CD8-positive, alpha-beta memory T cell (primary cell): ENCODE data around the gene OSBPL1A. TPM values are rescaled to one million over a fixed set of nuclear protein-coding genes. Genes with fewer than 3 reads are reported as not detected.

Source experiments
- CTCF ChIA-PET: fragments of 350-600 bp; sonication (Branson Sonifier 250); formaldehyde crosslinking; loops from one replicate; lab custom pipeline; 2021; ENCODE audit warnings: antibody characterized with exemption; lab: Charles Lee
- POLR2A ChIA-PET: fragments of 350-600 bp; sonication (Branson Sonifier 250); formaldehyde crosslinking; loops from one replicate; lab custom pipeline; 2021; ENCODE audit warnings: antibody characterized with exemption; lab: Charles Lee
- DNase-seq, 5 donors: peaks; one replicate each; pipeline versions ENCODE4 v3.0.0 to v3.0.0-alpha.2; 2020 to 2022; ENCODE audit warnings: mixed read lengths in 1 of 5
- H3K27ac ChIP-seq: one replicate; pipeline ENCODE4 v1.7.0; 2013; ENCODE audit warnings: low read depth, mild to moderate bottlenecking, low read length, moderate library complexity
- H3K27me3 ChIP-seq: 2 replicates; pipeline ENCODE4 v1.7.0; 2013; ENCODE audit warnings: low read length, mild to moderate bottlenecking; ENCODE audit not compliant: insufficient read depth, poor library complexity, severe bottlenecking
- H3K36me3 ChIP-seq: 2 replicates; pipeline ENCODE4 v1.7.0; 2013; ENCODE audit warnings: mild to moderate bottlenecking, low read length, moderate library complexity; ENCODE audit not compliant: insufficient read depth
- H3K4me1 ChIP-seq: 2 replicates; pipeline ENCODE4 v1.7.0; 2013; ENCODE audit warnings: mild to moderate bottlenecking, low read length, moderate library complexity; ENCODE audit not compliant: insufficient read depth
- H3K4me3 ChIP-seq: 2 replicates; pipeline ENCODE4 v1.7.0; 2013; ENCODE audit warnings: mild to moderate bottlenecking, low read length
- H3K9me3 ChIP-seq: 2 replicates; pipeline ENCODE4 v1.7.0; 2013; ENCODE audit warnings: mild to moderate bottlenecking, low read length
- H3K27ac Mint-ChIP-seq, 8 donors: one replicate each; pipeline ENCODE4 v1.8.0; 2020 to 2021; ENCODE audit warnings: mixed read lengths in 8 of 8, mild to moderate bottlenecking in 6 of 8, inconsistent platforms in 3 of 8, moderate library complexity in 3 of 8
- H3K27me3 Mint-ChIP-seq, 2 donors: one replicate each; pipeline ENCODE4 v1.8.0; 2020 to 2021; ENCODE audit warnings: mixed read lengths in 2 of 2, mild to moderate bottlenecking in 1 of 2, moderate library complexity in 1 of 2
- H3K36me3 Mint-ChIP-seq, 3 donors: one replicate each; pipeline ENCODE4 v1.8.0; 2020 to 2021; ENCODE audit warnings: mixed read lengths in 3 of 3, inconsistent platforms in 1 of 3, mild to moderate bottlenecking in 1 of 3
- H3K4me1 Mint-ChIP-seq, 3 donors: one replicate each; pipeline ENCODE4 v1.8.0; 2020 to 2021; ENCODE audit warnings: mixed read lengths in 3 of 3, inconsistent platforms in 1 of 3, mild to moderate bottlenecking in 1 of 3
- H3K4me3 Mint-ChIP-seq, 7 donors: one replicate each; pipeline ENCODE4 v1.8.0; 2020 to 2021; ENCODE audit warnings: mixed read lengths in 7 of 7, mild to moderate bottlenecking in 6 of 7, moderate library complexity in 4 of 7, inconsistent platforms in 2 of 7
- H3K9me3 Mint-ChIP-seq, 5 donors: one replicate each; pipeline ENCODE4 v1.8.0; 2020 to 2022; ENCODE audit warnings: mixed read lengths in 5 of 5, mild to moderate bottlenecking in 3 of 5, moderate library complexity in 2 of 5, inconsistent platforms in 1 of 5
- polyA plus RNA-seq: library from polyadenylated mRNA; unstranded; fragments of 300-500 nt; fragmentation: Illumina TruSeq; gene quantifications from one replicate; pipeline ENCODE4 v1.2.3, GENCODE V29; 2021
- total RNA-seq, 2 experiments: library from RNA; stranded (reverse); gene quantifications; one replicate each; pipeline ENCODE4 v1.2.3, GENCODE V29; 2021

OSBPL1A gene
- total and polyA plus RNA-seq, 3 experiments from 2014 or later = 1.3 to 2.5 (median 1.5) TPM

DNA sequence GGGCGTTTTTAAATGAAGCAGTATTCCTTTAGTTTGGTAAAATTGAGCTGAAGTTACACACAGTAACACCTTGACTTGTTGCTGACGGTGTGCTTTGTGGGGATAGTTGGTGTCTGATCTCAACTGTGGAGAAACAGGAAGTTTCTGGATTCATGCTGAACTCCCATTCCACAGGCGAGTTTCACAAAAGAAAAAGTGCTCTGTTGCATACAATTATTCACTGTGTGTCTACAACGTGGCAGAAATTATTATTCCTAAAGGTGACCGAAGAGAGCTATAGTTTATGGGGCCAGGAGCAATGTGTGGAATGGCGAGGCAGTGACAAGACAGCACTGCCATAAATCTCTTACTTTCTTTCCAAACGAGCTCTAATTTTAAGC lies 259.2 kb downstream of the OSBPL1A start:
- Histone ChIP-seq H3K4me3 (peak overlapping the region; percentile 57), H3K27me3 (peaks cover 4% of the 10 kb centered on the region), H3K36me3 (no peaks in the 10 kb centered on the region), H3K9me3 (no peaks in the 10 kb centered on the region), H3K4me1 (peaks cover 9% of the 10 kb centered on the region), H3K27ac (no peak overlapping the region)
- Mint-ChIP-seq H3K9me3 (no peaks in the 10 kb centered on the region), H3K4me1 (peaks cover 29 to 36% (median 31%) of the 10 kb centered on the region in 3 donors), H3K36me3 (peaks cover 0 to 17% (median 3%) of the 10 kb centered on the region in 3 donors), H3K27me3 (peaks cover 12 to 15% of the 10 kb centered on the region in 2 donors), H3K4me3 (peak overlapping the region; percentile 85 to 97 (median 89)), H3K27ac (peak overlapping the region in 7 of 8 donors; percentile 29 to 89 (median 84))
- POLR2A ChIA-PET = interaction anchor here (0.7 to 1.2 kb wide), 4 partner anchors 13 to 477 kb away, joined by 3 to 4 read pairs (median 3); no protein-coding TSS in a partner anchor
- CTCF ChIA-PET = interaction anchor here (0.9 to 1.3 kb wide), 4 partner anchors 19 to 350 kb away, joined by 3 to 4 read pairs (median 3); no protein-coding TSS in a partner anchor
- peak in 1 of 5 donors; percentile 8 for DNase-seq

DNA sequence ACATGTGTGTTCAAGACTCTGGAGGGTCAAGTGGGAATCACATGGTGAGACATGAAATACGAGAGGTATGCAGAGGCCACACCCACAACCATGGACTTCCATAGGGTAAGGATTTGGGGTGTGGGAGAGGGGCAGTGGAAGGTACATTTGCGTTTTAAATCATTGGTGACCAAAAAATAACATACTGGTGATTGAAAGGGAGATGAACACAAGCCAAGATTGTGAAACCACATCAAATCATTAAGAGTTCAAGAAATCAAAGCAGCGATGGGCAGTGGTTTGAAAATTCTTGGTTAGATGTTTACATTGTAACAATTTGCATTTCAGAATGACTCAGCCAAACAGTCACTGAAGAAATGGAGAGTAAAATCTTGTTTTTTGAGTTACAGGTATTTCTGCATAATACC lies 260.7 kb downstream of the OSBPL1A start:
- Histone ChIP-seq H3K27me3 (peaks cover 4% of the 10 kb centered on the region), H3K9me3 (no peaks in the 10 kb centered on the region), H3K4me1 (peaks cover 9% of the 10 kb centered on the region), H3K27ac (no peak overlapping the region), H3K36me3 (peaks cover 7% of the 10 kb centered on the region), H3K4me3 (no peak overlapping the region)
- ChIA-PET CTCF (no interaction called here), POLR2A (no interaction called here)
- Mint-ChIP-seq H3K27ac (peak overlapping the region; percentile 19 to 86 (median 69)), H3K36me3 (peaks cover 0 to 31% (median 5%) of the 10 kb centered on the region in 3 donors), H3K9me3 (no peaks in the 10 kb centered on the region), H3K27me3 (peaks cover 8 to 9% of the 10 kb centered on the region in 2 donors), H3K4me3 (peak overlapping the region in 5 of 7 donors; percentile 10 to 59 (median 30)), H3K4me1 (peaks cover 29 to 36% (median 31%) of the 10 kb centered on the region in 3 donors)
- DNase-seq = no peak

DNA sequence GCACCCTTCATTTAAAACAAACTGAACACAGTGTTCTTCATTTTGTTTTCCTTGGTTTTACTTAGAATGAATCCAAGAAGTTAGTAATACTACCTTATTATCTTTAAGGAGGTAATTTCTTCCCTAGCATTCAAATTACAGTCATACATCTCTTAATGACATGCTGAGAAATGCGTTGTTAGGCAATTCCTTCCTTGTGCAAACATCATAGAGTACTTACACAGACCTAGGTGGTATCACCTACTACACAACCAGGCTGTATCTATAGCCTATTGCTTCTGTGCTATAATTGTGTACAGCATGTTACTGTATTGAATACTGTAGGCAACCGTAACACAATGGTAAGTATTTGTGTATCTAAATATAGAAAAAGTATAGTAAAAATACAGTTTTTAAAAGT lies 267.1 kb downstream of the OSBPL1A start:
- peaks cover 50% of the 10 kb centered on the region for H3K36me3 ChIP-seq
- H3K27me3 Mint-ChIP-seq = no peaks in the 10 kb centered on the region
- H3K4me3 ChIP-seq = no peak overlapping the region
- CTCF ChIA-PET = no interaction called here
- no peaks in the 10 kb centered on the region for H3K9me3 ChIP-seq
- no peak overlapping the region for H3K4me3 Mint-ChIP-seq
- no peaks in the 10 kb centered on the region for H3K4me1 ChIP-seq
- no peak overlapping the region for H3K27ac ChIP-seq
- no peak for DNase-seq
- H3K36me3 Mint-ChIP-seq = peaks cover 4 to 79% (median 27%) of the 10 kb centered on the region in 3 donors
- no peaks in the 10 kb centered on the region for H3K27me3 ChIP-seq
- H3K9me3 Mint-ChIP-seq = no peaks in the 10 kb centered on the region
- peaks cover 0 to 3% (median 0%) of the 10 kb centered on the region in 3 donors for H3K4me1 Mint-ChIP-seq
- POLR2A ChIA-PET = no interaction called here
- no peak overlapping the region for H3K27ac Mint-ChIP-seq

DNA sequence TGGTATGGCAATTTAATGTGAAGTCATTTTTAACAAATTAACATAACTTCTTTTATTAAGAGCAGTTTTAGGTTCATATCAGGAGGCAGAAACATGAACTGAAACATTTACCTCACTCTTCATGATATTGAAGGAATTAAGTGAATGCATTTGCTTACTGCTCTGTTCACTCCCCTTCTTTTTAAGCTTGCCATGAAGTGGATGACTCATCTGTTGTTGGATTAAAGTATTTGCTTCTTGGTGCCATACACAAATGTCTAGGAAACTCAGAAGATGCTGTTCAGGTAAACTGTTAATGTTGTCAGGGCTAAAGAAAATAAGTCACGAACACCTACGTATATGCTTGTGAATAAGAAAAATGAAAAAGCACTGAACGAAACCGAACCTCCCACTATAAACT lies 268.9 kb downstream of the OSBPL1A start:
- peak overlapping the region in 1 of 8 donors; percentile 74 for H3K27ac Mint-ChIP-seq
- H3K36me3 ChIP-seq = peaks cover 64% of the 10 kb centered on the region
- no peak overlapping the region for H3K27ac ChIP-seq

DNA sequence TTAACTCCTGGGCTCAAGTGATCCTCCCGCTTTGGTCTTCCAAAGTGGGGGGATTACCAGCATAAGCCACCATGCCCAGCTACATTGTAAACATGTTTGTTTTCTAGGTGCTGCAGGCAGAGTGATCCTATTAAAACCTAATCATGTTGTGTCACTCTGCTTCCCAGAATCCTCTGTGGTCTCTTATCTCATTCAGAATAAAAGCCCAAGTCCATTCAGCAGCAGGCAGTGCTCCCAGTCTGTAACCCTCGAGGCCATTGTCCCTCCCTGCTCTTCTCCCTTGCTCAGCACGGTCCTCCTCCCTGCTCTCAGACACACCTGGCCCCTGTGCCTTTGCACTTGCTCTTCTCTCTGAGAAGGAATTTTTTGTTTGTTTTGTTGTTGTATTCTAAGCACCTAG lies 269.9 kb downstream of the OSBPL1A start:
- Mint-ChIP-seq H3K9me3 (no peaks in the 10 kb centered on the region), H3K36me3 (peaks cover 4 to 85% (median 36%) of the 10 kb centered on the region in 3 donors), H3K4me3 (no peak overlapping the region), H3K4me1 (peaks cover 0 to 5% (median 2%) of the 10 kb centered on the region in 3 donors), H3K27me3 (peaks cover 0 to 1% of the 10 kb centered on the region in 2 donors), H3K27ac (peak overlapping the region in 6 of 8 donors; percentile 0 to 86 (median 44))
- Histone ChIP-seq H3K27me3 (no peaks in the 10 kb centered on the region), H3K4me3 (no peak overlapping the region), H3K27ac (no peak overlapping the region), H3K4me1 (no peaks in the 10 kb centered on the region), H3K9me3 (no peaks in the 10 kb centered on the region), H3K36me3 (peaks cover 62% of the 10 kb centered on the region)
- DNase-seq = no peak
- CTCF ChIA-PET = interaction anchor here (1.3 kb wide), 1 partner anchor 10 kb away, joined by 4 read pairs; no protein-coding TSS in a partner anchor
- POLR2A ChIA-PET = no interaction called here

More for the DNA sequence above, 268.9 kb downstream of the OSBPL1A start:
- Mint-ChIP-seq H3K4me1 (peaks cover 0 to 3% (median 0%) of the 10 kb centered on the region in 3 donors), H3K4me3 (no peak overlapping the region), H3K27me3 (no peaks in the 10 kb centered on the region), H3K36me3 (peaks cover 4 to 85% (median 35%) of the 10 kb centered on the region in 3 donors), H3K9me3 (no peaks in the 10 kb centered on the region)
- ChIA-PET POLR2A (no interaction called here), CTCF (no interaction called here)
- no peaks in the 10 kb centered on the region for H3K9me3 ChIP-seq
- no peaks in the 10 kb centered on the region for H3K4me1 ChIP-seq
- no peak for DNase-seq
- no peaks in the 10 kb centered on the region for H3K27me3 ChIP-seq
- no peak overlapping the region for H3K4me3 ChIP-seq

DNA sequence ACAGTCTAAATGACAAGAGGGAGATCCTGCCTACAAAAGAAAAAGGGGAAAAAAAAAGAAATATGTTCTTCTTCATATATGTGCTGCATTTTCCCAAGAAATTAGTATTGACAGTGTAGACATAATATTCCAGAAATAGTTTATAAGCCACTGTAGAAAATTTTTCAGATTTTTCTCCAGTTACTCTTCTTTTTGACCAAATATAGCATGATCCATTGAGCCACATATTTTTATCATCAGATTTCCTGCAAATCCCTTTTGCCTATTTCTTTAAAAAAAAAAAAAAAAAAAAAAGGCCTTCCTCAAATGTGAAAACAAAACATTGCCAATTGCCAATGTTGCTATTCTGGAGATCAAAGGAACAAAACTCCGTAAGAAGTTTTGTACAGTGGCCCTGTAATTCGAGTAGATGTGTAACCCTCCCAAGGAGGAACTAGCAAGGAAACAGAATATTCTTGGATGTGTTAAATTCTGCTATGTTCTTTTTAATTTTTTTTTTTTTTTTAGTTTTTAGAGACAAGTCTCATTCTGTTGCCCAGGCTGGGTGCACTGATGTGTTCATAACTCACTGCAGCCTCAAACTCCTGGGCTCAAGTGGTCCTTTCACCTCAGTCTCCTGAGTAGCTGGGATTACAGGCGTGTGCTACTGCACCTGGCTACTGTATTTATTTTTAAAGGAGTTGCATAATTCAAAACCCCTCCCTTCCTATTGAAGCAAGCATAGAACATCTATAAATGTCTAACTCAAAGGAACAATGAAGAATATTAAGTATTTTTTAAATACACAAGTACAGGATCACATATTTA lies 271.3 kb downstream of the OSBPL1A start:
- H3K27me3 ChIP-seq = no peaks in the 10 kb centered on the region
- H3K4me3 ChIP-seq = no peak overlapping the region
- H3K4me1 Mint-ChIP-seq = peaks cover 0 to 6% (median 5%) of the 10 kb centered on the region in 3 donors
- H3K4me1 ChIP-seq = no peaks in the 10 kb centered on the region
- H3K27me3 Mint-ChIP-seq = peaks cover 0 to 3% of the 10 kb centered on the region in 2 donors
- H3K36me3 Mint-ChIP-seq = peaks cover 4 to 83% (median 37%) of the 10 kb centered on the region in 3 donors
- no peaks in the 10 kb centered on the region for H3K9me3 Mint-ChIP-seq
- ChIA-PET CTCF (interaction anchor here (1.3 kb wide), 1 partner anchor 8 kb away, joined by 4 read pairs; no protein-coding TSS in a partner anchor), POLR2A (interaction anchor here (1.6 kb wide), 1 partner anchor 12 kb away, joined by 3 read pairs; the partner anchor contains the start of gene CABYR)
- no peak overlapping the region for H3K27ac ChIP-seq
- H3K27ac Mint-ChIP-seq = peak overlapping the region in 3 of 8 donors; percentile 7 to 42 (median 9)
- H3K36me3 ChIP-seq = peaks cover 66% of the 10 kb centered on the region
- H3K4me3 Mint-ChIP-seq = no peak overlapping the region
- H3K9me3 ChIP-seq = no peaks in the 10 kb centered on the region
- no peak for DNase-seq

DNA sequence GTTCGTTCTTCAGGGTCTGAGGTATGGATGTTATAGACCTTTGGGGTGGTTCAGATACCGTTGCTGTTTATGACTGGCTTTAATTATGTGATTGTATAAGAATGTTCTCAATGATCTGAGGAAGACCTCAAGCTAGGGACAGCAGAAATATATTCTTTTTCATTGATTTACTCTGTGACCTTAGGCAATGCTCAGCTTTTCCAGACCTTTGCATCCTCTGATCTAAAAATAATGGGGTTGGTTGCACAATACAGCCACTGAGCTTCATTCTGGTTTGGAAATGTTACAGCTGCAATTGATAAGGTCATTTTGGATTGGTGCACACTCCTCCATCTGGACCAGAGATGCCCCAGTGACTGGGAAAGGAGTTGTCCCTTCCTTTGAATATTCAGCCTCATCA lies 276.0 kb downstream of the OSBPL1A start:
- ChIA-PET POLR2A (interaction anchor here (0.6 kb wide), 1 partner anchor 114 kb away, joined by 7 read pairs; no protein-coding TSS in a partner anchor), CTCF (interaction anchor here (1.2 to 1.4 kb wide), 2 partner anchors 37 to 208 kb away, joined by 3 to 4 read pairs; no protein-coding TSS in a partner anchor)
- peaks cover 9 to 24% (median 10%) of the 10 kb centered on the region in 3 donors for H3K4me1 Mint-ChIP-seq
- Histone ChIP-seq H3K27ac (no peak overlapping the region), H3K36me3 (peaks cover 50% of the 10 kb centered on the region), H3K27me3 (no peaks in the 10 kb centered on the region), H3K4me3 (no peak overlapping the region), H3K4me1 (no peaks in the 10 kb centered on the region), H3K9me3 (no peaks in the 10 kb centered on the region)
- peaks cover 0 to 4% of the 10 kb centered on the region in 2 donors for H3K27me3 Mint-ChIP-seq
- H3K36me3 Mint-ChIP-seq = peaks cover 0 to 92% (median 22%) of the 10 kb centered on the region in 3 donors
- no peak overlapping the region for H3K4me3 Mint-ChIP-seq
- no peaks in the 10 kb centered on the region for H3K9me3 Mint-ChIP-seq
- H3K27ac Mint-ChIP-seq = no peak overlapping the region
- DNase-seq = no peak
